GM21619 (cell line): ENCODE results near the gene PHIP.
"Not testable (repeated sequence)": the region's sequence is repeated elsewhere in the genome, so short reads cannot be mapped to it uniquely, and the experiment has no call there.

Experiments used
- ATAC-seq: cut with Tn5 transposase; IDR thresholded peaks from one replicate; pipeline ENCODE4 v1.9.1; 2021; ENCODE audit not compliant: unreplicated experiment

The PHIP gene

DNA sequence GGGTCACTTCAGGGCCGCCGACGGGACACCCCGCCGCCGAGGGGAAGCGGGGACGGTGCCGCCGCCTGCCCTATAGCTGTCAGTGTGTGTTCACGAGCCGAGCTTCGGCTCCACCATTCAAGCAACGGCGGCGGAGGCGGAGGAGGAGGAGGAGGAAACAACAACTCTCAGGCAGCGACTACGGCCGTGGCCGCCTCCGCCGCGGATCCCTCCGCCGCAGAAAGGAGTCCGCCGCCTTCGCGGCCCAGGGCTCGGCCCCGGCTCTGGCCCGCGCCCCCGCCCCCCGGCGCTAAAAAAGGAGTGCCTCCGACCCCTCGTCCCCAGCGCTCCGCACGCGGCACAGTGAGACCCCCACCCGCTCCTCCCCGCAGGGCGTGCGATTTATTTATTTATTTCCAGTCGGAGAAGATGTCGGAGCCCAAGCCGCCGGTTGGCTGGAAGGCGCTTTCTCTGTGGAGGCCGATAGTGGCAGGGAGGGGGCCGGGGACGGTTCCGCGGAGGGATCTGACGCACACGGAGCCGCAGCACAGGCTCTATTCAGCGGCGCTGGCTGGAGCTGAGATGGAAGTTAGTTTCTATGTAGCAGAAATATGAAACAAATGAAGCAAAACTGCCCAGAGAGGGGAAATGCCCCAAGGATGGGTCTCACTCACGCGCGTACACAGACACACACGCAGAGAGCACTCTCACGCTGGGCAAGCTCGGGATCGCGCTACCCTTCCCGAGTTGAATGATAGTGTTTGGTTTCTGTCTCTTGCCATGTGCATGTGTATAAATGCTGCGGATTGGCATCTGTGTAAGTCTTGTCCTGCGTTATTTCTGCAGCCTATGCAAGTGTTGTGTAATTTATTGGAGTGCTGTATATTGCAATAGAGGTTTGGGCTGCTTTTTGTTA lies at the start of gene PHIP:
PHIP (minus strand) TSS at position 180 of the 895 bp plus-strand sequence. CDS start 186 bp downstream, outside the sequence.
- ATAC-seq, result peak; percentile 66

DNA sequence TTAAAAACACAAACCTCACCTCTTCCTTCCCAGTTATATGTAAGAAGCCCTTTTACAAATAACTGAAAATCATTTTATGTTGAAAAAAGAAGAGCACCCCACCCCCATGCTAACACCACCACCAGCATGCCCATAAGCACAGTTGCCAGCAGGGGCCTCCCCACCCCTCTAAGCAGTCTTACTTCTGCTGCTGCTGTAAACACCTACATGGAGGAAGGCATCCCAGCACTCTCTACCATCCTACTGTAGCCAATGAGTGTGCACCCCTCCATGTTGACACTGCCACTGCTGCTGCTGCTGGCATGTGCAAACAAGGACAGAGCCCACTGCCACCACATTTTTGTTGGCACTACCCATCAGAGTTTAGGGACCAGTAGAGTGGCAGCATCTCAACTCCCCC lies 49.6 kb upstream of the PHIP start:
- ATAC-seq, result no peak

DNA sequence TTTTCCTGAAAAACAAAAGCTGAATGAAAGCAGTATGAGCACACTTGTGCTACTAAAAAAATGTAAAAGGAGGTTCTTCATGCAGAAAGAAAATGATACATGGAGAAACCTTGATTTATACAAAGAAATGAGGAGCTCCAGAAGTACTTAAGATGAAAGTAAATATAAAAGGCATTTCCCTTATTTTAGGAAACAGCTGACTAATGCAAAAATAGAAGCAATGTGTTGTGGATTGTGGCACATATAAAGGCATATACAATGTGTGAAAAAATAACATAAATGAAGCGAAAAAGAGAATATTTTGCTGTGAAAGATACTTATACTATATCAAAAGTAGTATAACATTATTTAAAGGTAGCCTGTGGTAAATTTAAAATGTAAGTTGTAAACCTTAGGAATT lies 41.2 kb upstream of the PHIP start:
- no peak for ATAC-seq

DNA sequence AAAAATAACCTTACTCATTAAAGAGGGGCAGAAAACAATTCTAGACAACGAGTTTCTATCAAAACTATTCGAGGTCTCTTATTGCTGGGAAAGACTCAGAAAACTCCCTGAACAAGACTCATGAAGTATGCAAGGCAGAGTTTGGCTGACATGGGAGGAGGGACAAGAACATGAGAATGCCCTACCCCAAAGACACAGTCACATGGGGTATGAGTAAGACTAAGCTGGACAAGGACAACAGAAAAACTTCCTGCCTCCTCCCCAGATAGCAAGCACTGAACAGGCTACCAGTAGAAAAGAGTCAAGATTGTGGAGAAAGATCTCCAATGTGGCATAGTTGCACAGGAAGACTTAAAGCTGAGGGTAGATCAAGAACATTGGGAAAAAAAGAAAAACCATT lies 39.7 kb upstream of the PHIP start:
- ATAC-seq, result no peak

DNA sequence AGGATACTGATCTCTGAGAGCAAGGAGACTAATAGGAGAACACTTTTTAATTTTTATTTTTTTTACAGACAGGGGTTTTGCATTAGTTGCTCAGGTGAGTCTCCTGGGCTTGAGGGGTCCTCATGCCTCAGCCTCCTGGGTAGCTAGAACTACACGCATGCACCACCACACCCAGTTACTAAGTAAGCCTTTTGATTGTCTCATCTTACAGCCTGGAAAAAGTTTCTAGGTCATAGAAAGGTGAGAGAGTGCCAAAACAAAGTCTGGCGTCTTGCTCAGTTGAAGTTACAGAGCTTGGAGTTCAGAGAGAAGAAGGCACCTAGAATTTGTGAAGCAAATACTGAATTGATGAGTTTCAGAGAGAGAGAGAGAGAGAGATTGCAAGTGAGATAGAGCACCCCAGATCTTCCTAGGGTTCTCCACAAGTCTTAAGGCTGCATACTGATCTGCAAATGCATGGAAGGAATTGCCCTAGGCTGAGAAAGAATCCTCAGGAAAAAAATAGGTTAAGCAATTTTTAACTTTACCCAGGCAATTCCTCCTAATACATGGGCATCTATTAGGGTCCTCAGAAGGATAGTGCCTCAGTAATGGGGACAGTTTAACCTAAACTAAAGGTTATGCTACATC lies 37.6 kb upstream of the PHIP start:
- ATAC-seq, result no peak

- no peak for ATAC-seq
Observed at GRCh38 chr6:79111549-79111948, 33.5 kb upstream of the PHIP start.

GRCh38 chr6:79101164-79101563 lies 23.1 kb upstream of the PHIP start:
- ATAC-seq, result no peak

GRCh38 chr6:79100304-79100703 lies 22.2 kb upstream of the PHIP start:
- no peak for ATAC-seq

DNA sequence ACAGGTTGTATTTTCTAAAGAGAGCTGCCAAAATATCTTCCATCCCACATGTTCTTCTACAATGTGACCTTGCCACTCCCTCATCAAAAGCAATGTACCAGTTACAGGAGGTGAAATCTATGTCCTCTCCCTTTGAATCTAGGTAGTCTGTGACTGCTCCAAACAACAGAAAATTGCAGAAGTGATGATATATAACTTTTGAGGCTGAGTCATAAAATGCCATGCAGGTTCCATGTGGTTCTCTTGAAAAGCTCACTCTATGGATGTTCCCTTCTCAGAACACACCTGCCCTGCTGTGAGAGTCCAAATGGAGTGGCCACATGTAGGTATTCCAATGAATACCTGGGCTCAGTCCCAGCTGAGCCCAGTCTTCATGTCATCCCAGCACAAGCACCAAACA lies 16.9 kb upstream of the PHIP start:
- no peak for ATAC-seq

- not testable (repeated sequence) for ATAC-seq
Observed at GRCh38 chr6:79091801-79092200, 13.7 kb upstream of the PHIP start.

DNA sequence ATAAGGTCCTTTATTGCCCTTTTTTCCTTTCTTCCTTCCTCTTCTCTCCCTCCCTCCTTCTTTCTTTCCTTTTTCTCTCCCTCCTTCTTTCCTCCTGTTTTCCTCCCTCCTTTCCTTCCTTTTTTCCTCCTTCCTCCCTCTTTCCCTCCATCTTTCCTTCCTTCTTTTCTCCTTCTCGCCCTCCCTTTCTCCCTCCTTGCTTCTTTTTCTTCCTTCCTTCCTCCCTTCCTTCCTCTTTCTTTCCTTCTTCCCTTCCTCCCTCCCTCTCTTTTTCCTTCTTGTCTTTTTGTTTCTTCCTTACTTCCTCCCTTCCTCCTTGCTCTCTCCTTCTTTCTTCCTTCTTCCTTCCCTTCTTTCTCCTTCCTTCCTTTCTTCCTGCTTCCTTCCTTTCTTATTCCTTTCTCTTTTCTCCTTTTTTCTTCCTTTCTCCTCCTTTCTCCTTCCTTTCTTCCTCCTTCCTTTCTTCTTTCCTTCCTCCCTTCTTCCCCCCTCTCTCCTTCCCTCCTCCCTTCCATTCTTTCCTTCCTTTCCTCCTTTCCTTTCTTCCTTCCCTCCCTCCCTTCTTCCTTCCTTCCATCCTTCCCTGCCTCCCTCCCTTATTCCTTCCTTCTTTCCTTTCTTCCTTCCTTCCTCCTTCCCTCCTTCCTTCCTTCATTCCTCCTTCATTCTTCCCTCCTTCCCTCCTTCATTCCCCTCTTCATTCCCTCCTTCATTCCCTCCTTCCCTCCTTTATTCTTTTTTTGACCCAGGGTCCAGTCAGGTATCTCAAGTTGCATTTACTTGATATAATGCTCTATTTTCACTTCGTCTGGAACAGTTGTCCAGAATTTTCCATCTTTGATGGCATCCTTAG lies 11.7 kb upstream of the PHIP start:
- no peak for ATAC-seq

DNA sequence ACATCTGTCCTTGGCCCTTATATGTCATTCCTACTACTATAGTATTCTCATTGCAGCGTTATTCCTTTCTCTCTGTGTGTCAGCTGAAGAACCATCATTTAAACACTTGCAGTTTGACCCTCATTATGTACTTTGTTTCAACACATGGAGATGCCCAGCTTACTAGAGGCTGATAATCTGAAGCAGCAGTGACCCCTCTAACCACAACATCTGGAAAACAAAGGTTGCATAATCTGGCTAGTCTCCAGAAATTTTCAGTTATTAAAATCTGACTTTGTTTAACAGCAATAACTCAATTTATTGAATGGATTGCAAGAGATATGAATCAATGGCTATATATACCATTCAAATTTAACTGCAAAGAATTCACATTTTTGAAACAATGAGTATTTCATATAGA lies 6.6 kb upstream of the PHIP start:
- ATAC-seq, result no peak

DNA sequence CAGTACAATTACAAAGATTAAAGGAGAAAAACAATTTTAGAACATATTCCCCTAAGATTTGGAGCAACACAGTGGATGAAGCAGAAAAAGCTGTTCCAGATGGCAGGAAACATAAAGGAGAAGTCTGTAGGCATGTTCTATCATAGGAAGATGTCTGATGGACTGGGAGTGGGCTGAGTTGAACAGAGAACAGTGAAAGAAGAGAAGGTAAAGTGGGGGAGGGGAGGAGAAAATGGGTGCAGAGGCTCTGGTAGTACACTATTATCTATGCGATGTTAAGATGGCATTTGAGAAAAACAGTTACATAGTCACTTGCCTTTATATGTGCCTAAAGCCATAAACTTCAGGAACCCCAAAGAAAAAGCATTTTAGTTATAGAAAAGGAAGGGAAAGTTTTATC lies 4.2 kb upstream of the PHIP start:
- no peak for ATAC-seq

GRCh38 chr6:79081663-79082062 lies 3.6 kb upstream of the PHIP start:
- no peak for ATAC-seq

- no peak for ATAC-seq
Observed at GRCh38 chr6:79079561-79080041, 1.5 kb upstream of the PHIP start.

DNA sequence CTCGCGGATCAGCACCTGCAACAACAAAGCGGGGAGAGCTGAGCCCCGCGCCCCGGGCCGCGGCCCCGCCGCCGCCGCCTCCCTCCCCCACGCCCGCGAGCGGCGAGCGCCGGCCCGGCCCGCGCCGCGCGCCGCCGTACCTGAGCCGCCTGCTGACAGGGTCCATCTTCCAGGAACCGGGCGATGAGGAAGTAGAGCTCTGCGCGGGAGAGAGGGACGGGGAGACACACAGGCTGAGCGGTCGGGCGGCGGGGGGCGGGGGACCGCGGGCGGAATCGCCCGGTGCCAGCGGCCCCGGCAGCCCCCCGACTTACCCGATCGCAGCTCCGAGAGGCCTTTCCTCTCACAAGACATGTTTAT lies 359 bp downstream of the PHIP start:
- ATAC-seq, result peak; percentile 23

DNA sequence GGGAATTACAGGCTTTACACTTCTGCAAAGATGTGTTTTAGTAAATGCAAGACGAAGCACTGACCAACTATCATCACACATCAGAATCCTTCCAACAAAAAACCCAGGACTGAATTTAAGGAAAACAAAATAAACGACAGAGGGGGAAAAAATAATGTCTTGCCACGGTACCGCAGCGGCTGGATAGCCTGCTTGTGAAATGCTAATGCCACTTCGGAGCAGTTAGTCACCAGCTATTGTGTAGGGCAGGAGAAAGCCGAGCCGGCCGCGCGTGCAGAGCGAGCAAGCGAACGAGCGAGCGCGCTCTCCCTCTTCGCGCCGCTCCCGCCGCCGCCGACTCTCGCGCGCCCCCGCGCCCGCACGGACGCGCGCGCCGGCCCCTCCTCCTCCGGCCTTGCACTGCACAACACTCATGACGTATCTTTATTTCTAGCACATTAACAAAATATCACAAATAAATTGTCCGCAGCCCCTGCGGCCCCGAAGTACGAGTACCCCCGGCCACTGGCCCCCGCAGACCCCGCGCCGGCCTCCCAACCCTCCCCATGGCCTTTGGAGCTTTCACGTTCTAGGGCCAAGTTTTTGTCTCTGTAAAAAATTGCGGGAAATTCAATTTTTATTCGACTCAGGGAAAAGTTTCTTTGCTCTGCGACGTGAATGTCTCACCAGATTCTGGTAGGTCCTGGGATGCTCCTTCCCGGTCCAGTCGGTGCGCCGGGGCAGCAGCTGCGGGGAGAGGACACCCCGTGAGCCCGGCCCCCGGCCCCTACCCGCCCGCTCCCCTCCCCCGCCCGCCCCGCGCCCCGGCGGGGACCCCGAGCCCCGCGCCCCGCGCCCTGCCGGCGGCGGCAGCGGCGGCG lies 1.0 kb downstream of the PHIP start:
- peak; percentile 49 for ATAC-seq

DNA sequence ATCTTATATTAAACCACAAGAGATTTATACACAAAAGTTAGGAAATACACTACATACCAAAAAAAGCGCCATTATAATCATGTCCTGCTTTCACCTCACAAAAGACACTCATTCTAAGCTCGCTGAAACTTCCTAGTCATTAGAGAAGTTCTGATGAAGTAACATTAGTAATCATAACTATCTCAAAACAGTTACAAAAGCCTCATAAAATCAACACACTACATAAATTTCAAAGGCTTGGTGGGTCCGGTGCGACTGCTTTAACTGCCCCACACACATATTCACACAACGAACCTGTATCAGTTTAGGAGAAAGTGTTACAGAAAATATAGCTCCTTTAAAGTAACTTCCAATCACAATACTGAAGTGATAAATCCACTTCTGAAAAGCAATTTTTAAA lies 1.9 kb downstream of the PHIP start:
- ATAC-seq, result no peak

- ATAC-seq, result no peak
Observed at GRCh38 chr6:79073888-79074287, 4.2 kb downstream of the PHIP start.

DNA sequence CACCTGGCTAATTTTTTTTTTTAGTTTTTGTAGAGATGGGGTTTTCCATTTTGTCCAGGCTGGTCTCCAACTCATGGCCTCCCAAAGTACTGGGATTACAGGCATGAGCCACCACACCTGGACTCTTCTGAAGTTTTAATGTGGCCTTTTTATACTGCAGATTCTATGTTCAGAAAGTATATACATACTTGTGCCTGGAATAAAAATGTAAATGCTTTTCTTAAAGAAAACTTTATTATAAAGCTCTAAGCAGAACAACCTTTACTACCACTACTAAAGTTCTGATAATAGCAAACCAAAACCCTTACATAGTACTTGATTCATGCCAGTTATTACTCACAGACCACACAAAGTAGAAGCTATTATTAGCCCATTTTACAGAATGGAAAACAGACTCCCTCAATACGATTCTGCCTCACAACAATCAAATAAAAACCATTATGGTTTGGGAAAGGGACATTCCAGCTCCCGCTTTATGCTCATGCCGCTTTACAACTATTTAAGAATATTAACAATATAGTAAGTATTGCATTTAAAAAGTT lies 5.3 kb downstream of the PHIP start:
- peak; percentile 16 for ATAC-seq
